ENCODE data around the gene BUD13.

- TF ChIP-seq CTCF (conservative IDR thresholded peaks at IDR 0.05; ENCODE audit: low read length) (no peak), EZH2phosphoT487 (IDR thresholded peaks at IDR 0.05; ENCODE audit: borderline replicate concordance) (no peak)
Measured at GRCh38 chr11:116794851-116795250, 22.1 kb upstream of the BUD13 start.
